ENCODE data around the gene ARRDC1.
"Not testable (repeated sequence)": the region's sequence is repeated elsewhere in the genome, so short reads cannot be mapped to it uniquely, and the experiment has no call there.

Gene ARRDC1

GRCh38 chr9:137586854-137587253 is 18.6 kb upstream of the ARRDC1 start:
- DNase-seq, result no peak

GRCh38 chr9:137588311-137588710 is 17.2 kb upstream of the ARRDC1 start:
- no peak for DNase-seq

GRCh38 chr9:137588891-137589290 is 16.6 kb upstream of the ARRDC1 start:
- DNase-seq, result no peak

GRCh38 chr9:137589441-137590122 is 15.9 kb upstream of the ARRDC1 start:
- no peak for DNase-seq

GRCh38 chr9:137590123-137590468 is 15.4 kb upstream of the ARRDC1 start:
- no peak for DNase-seq

- peak; percentile 88 for DNase-seq
Measured at GRCh38 chr9:137590469-137591383, 14.8 kb upstream of the ARRDC1 start, which contains the start of gene ZMYND19. ZMYND19 (minus strand) TSS chr9:137590512; CDS start chr9:137590263, 249 bp downstream.

GRCh38 chr9:137592767-137593166 is 12.7 kb upstream of the ARRDC1 start:
- no peak for DNase-seq

- DNase-seq, result no peak
Measured at GRCh38 chr9:137593176-137593575, 12.3 kb upstream of the ARRDC1 start.

- not testable (repeated sequence) for DNase-seq
Measured at GRCh38 chr9:137596577-137596976, 8.9 kb upstream of the ARRDC1 start.

- DNase-seq, result no peak
Measured at GRCh38 chr9:137598943-137599342, 6.5 kb upstream of the ARRDC1 start.

- no peak for DNase-seq
Measured at GRCh38 chr9:137602661-137603060, 2.8 kb upstream of the ARRDC1 start.

GRCh38 chr9:137603879-137604278 is 1.6 kb upstream of the ARRDC1 start:
- no peak for DNase-seq

GRCh38 chr9:137604345-137605086 is 970 bp upstream of the ARRDC1 start:
- no peak for DNase-seq

GRCh38 chr9:137606005-137606621 is 627 bp downstream of the ARRDC1 start:
- no peak for DNase-seq

- no peak for DNase-seq
Measured at GRCh38 chr9:137606734-137607138, 1.2 kb downstream of the ARRDC1 start.

- DNase-seq, result no peak
Measured at GRCh38 chr9:137607141-137607857, 1.8 kb downstream of the ARRDC1 start.

GRCh38 chr9:137610944-137611343 is 5.5 kb downstream of the ARRDC1 start:
- DNase-seq, result no peak

- DNase-seq, result no peak
Measured at GRCh38 chr9:137611623-137612609, 6.4 kb downstream of the ARRDC1 start.

- no peak for DNase-seq
Measured at GRCh38 chr9:137612741-137613142, 7.3 kb downstream of the ARRDC1 start.

GRCh38 chr9:137613259-137613658 is 7.8 kb downstream of the ARRDC1 start:
- no peak for DNase-seq
